ENCODE data around the gene CDK5RAP2.
A peak's percentile ranks its signal among the peaks of the same experiment; 100 is the strongest.
"Not testable (repeated sequence)": the region's sequence is repeated elsewhere in the genome, so short reads cannot be mapped to it uniquely, and the experiment has no call there.

CDK5RAP2 gene

GRCh38 chr9:120580051-120580896, at the start of gene CDK5RAP2:
Gene CDK5RAP2, minus strand, starts transcription at chr9:120580167. Its CDS starts 189 bp downstream, at chr9:120579978.
- peak; percentile 96 for DNase-seq

GRCh38 chr9:120628925-120629497, 49.0 kb upstream of the CDK5RAP2 start:
- not testable (repeated sequence) for DNase-seq

GRCh38 chr9:120628207-120628924, 48.4 kb upstream of the CDK5RAP2 start:
- DNase-seq, result no peak

- no peak for DNase-seq
Measured at GRCh38 chr9:120627073-120627472, 47.1 kb upstream of the CDK5RAP2 start.

GRCh38 chr9:120626512-120626911, 46.5 kb upstream of the CDK5RAP2 start:
- no peak for DNase-seq

GRCh38 chr9:120625222-120625621, 45.3 kb upstream of the CDK5RAP2 start:
- DNase-seq, result no peak

- no peak for DNase-seq
Measured at GRCh38 chr9:120622790-120623189, 42.8 kb upstream of the CDK5RAP2 start.

- no peak for DNase-seq
Measured at GRCh38 chr9:120621941-120622340, 42.0 kb upstream of the CDK5RAP2 start.

- DNase-seq, result peak; percentile 70
Measured at GRCh38 chr9:120619751-120620655, 40.0 kb upstream of the CDK5RAP2 start.

- no peak for DNase-seq
Measured at GRCh38 chr9:120616966-120617935, 37.3 kb upstream of the CDK5RAP2 start.

- DNase-seq, result no peak
Measured at GRCh38 chr9:120612218-120612617, 32.3 kb upstream of the CDK5RAP2 start.

GRCh38 chr9:120611690-120612068, 31.7 kb upstream of the CDK5RAP2 start:
- no peak for DNase-seq

GRCh38 chr9:120610975-120611689, 31.2 kb upstream of the CDK5RAP2 start:
- no peak for DNase-seq

GRCh38 chr9:120609636-120610035, 29.7 kb upstream of the CDK5RAP2 start:
- no peak for DNase-seq

GRCh38 chr9:120608421-120608820, 28.5 kb upstream of the CDK5RAP2 start:
- no peak for DNase-seq

- DNase-seq, result no peak
Measured at GRCh38 chr9:120603591-120603990, 23.6 kb upstream of the CDK5RAP2 start.

GRCh38 chr9:120603010-120603409, 23.0 kb upstream of the CDK5RAP2 start:
- no peak for DNase-seq

GRCh38 chr9:120593955-120594277, 13.9 kb upstream of the CDK5RAP2 start:
- DNase-seq, result no peak

- no peak for DNase-seq
Measured at GRCh38 chr9:120593250-120593954, 13.4 kb upstream of the CDK5RAP2 start.

- no peak for DNase-seq
Measured at GRCh38 chr9:120592210-120592609, 12.2 kb upstream of the CDK5RAP2 start.

Data from CD4-positive, alpha-beta T cell treated with Interleukin-21 for 1 hour (primary cell).